GM19239 (cell line): ENCODE data around the gene CST7.
"Not testable (repeated sequence)": the region's sequence is repeated elsewhere in the genome, so short reads cannot be mapped to it uniquely, and the experiment has no call there.

Source experiments
- DNase-seq: peaks from one replicate; pipeline ENCODE4 v3.0.0; 2011; ENCODE audit warnings: low spot score; ENCODE audit not compliant: insufficient read length
- FAIRE-seq: peaks from 2 replicates; lab custom pipeline; 2011; peaks lifted over from hg19 to GRCh38; lab: Jason Lieb, UNC

CST7 gene

GRCh38 chr20:24948939-24949679 is at the start of gene CST7:
Gene CST7 (plus strand): TSS chr20:24949269. CDS start chr20:24949506, 237 bp downstream.
- peak; percentile 26 for DNase-seq
- FAIRE-seq: no peak

- DNase-seq (no peak), FAIRE-seq (no peak)
Observed at GRCh38 chr20:24906806-24907205, 42.3 kb upstream of the CST7 start.

GRCh38 chr20:24908642-24909041 is 40.4 kb upstream of the CST7 start:
- DNase-seq: no peak

GRCh38 chr20:24909086-24909780 is 39.8 kb upstream of the CST7 start:
- FAIRE-seq (no peak), DNase-seq (no peak)

More at GRCh38 chr20:24908642-24909041, 40.4 kb upstream of the CST7 start:
- no peak for FAIRE-seq

GRCh38 chr20:24909861-24910260 is 39.2 kb upstream of the CST7 start:
- no peak for FAIRE-seq
- no peak for DNase-seq

- no peak for DNase-seq
- FAIRE-seq: no peak
Observed at GRCh38 chr20:24910461-24910860, 38.6 kb upstream of the CST7 start.

GRCh38 chr20:24911461-24911860 is 37.6 kb upstream of the CST7 start:
- no peak for FAIRE-seq
- no peak for DNase-seq

- FAIRE-seq: no peak
- no peak for DNase-seq
Observed at GRCh38 chr20:24912397-24913075, 36.5 kb upstream of the CST7 start.

- DNase-seq (no peak), FAIRE-seq (no peak)
Observed at GRCh38 chr20:24913076-24913628, 35.9 kb upstream of the CST7 start.

- FAIRE-seq: no peak
- no peak for DNase-seq
Observed at GRCh38 chr20:24914388-24915241, 34.5 kb upstream of the CST7 start.

GRCh38 chr20:24915440-24915839 is 33.6 kb upstream of the CST7 start:
- FAIRE-seq (no peak), DNase-seq (no peak)

- no peak for FAIRE-seq
- DNase-seq: no peak
Observed at GRCh38 chr20:24915892-24916291, 33.2 kb upstream of the CST7 start.

GRCh38 chr20:24916412-24916811 is 32.7 kb upstream of the CST7 start:
- FAIRE-seq: no peak
- no peak for DNase-seq

- DNase-seq (no peak), FAIRE-seq (no peak)
Observed at GRCh38 chr20:24917056-24917455, 32.0 kb upstream of the CST7 start.

GRCh38 chr20:24917797-24918578 is 31.1 kb upstream of the CST7 start:
- DNase-seq: peak; percentile 70
- peak; percentile 97 for FAIRE-seq

- DNase-seq (no peak), FAIRE-seq (no peak)
Observed at GRCh38 chr20:24918579-24919566, 30.2 kb upstream of the CST7 start.

- not testable (repeated sequence) for FAIRE-seq
Observed at GRCh38 chr20:24919665-24920064, 29.4 kb upstream of the CST7 start.

GRCh38 chr20:24920706-24921105 is 28.4 kb upstream of the CST7 start:
- DNase-seq, FAIRE-seq: not testable (repeated sequence)

More at GRCh38 chr20:24919665-24920064, 29.4 kb upstream of the CST7 start:
- not testable (repeated sequence) for DNase-seq
